Renal cortical epithelial cell (primary cell): ENCODE data around the gene FAM162B. TPM values are rescaled to one million over a fixed set of nuclear protein-coding genes. Genes with fewer than 3 reads are reported as not detected.
"Not testable (repeated sequence)": the region's sequence is repeated elsewhere in the genome, so short reads cannot be mapped to it uniquely, and the experiment has no call there.

Source experiments
- DNase-seq: peaks from one replicate; pipeline ENCODE4 v3.0.0-alpha.2; 2011; ENCODE audit warnings: low read depth
- total RNA-seq: library from RNA; depleted of rRNA; stranded (reverse); fragments of >200 nt; gene quantifications from 2 replicates; pipeline ENCODE4 v1.2.3, GENCODE V29; 2014

The FAM162B gene
- total RNA-seq = not detected in 2 replicates

DNA sequence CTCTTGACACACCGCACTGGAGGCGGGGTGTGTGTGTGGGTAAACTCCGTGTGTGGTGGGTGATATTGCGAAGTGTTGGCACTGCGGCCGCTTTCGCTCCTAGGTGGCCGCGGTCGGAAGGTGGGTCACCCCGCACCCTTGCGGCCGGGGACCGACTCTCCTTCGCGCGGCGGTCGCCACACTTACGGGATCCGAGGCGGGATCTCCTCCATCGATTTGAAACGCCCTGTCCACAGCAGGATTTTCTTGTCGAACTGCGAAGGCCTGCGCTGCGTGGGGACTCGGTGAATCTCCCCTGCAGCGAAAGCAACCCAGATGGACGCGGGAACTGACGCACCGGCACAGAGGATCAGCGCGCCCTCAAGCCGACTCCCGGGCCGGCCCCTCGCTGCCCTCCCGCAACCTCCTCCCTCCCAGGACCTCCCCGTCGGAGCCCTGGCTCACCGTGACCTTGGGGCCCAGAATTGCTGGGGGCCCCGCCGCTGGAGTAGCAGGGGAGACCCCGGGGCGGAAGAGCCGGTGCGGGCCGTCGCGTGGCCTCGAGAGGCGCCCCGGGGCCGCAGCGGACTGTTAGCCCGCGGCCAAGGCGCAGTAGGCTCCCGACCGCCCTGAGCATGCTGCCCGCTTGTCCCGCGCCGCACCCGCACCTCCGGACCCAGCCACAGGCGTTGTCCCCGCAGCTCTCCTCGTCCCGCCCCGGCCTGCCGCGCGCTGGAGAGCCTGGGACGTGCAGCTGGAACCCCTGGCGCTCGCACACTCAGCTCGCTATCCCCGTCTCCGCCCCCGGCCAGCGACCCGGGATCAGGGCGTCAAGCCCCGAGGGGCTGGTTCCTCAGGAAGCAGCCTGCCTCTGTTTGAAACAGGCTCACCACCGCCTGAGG is at the start of gene FAM162B:
Gene FAM162B, minus strand, starts transcription at position 759 of the 881 bp plus-strand sequence. Its CDS starts 143 bp downstream, at position 616.
- DNase-seq = no peak

- no peak for DNase-seq
Observed at GRCh38 chr6:116812051-116812650, 46.6 kb upstream of the FAM162B start.

DNA sequence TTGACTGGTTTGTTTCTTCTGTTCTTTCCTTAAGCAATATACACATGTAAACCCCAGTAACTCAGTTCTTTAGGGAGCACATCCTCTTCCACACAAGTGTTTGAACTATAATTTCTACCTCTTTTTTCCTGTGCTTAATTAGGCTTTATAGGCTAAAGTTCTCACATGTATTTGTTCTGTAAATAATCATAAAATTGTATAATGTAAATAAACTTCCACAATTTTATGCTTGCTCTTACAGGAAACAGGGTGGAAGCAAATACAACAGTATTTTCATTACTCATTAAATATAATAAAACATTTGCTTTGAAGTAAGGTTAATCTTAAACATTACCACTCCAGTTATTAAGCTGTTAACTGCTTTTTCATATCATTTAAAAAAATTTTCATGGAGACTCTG is 36.5 kb upstream of the FAM162B start:
- DNase-seq = no peak

- no peak for DNase-seq
Observed at GRCh38 chr6:116799945-116800344, 34.4 kb upstream of the FAM162B start.

DNA sequence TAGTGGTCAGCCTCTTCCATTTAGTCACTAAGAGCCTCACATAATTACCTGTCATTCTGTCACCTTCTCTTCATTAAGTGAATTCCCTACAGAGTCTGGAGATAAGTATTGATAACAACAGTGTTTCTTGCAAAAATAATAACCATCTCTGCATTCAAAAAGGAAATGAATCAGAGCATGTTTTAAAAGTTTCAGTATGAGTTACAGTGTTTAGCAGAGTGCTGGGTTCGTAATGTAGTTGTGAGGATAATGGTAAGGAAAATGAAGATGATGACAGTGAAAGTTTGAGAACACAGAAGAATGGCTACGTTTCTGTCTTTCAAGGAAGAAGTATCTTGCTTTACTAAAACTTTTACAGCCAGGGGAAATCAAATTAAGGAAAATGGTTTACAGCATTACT is 32.1 kb upstream of the FAM162B start:
- DNase-seq = no peak

DNA sequence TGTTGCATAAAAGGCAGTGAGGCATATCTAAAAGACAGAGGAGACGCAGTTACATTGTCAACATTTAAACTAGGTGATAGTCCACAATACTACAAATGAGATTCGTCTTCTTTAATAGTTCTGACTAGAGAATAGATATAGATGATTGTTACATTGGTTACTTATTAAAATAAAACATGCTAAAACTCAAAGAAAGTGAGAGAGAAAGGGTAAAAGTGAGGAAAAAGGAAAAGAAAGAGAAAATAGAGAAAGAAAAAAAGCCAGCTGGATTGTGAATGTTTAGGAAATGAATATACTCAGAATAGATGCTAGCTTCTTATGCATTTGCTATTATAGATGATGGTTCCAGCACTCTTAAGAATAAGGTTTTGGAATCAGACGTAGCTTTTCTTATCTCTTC is 27.7 kb upstream of the FAM162B start:
- no peak for DNase-seq

- peak; percentile 37 for DNase-seq
Observed at GRCh38 chr6:116783852-116784251, 18.3 kb upstream of the FAM162B start.

DNA sequence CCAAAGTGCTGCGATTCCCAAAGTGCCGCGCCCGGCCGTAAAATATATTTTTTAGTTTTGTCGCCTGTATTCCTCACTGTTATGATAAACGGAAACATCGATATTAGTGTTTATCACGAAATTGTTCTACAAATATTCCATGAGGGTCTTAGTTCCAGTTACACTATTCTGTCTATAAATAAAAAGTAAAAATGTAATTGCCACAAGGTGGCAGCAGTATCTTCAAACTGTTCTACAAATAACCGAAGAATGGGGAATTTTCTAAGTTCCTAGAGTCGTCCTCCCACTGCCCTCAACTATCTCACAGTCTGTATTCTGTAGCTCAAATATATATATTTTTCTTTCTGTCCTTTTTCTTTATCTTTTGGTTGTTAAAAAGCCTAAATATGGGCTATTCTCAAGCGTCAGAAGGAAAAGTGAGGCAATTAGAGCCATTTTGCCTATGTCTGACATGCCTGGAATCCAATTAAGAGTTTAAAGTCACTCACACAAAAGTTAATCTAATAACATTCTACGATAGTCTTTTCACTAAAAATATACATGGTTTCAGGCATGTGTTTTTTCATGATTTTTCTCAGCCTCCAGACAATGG is 14.2 kb upstream of the FAM162B start:
- DNase-seq = peak; percentile 59

- DNase-seq = no peak
Observed at GRCh38 chr6:116773886-116774285, 8.4 kb upstream of the FAM162B start.

DNA sequence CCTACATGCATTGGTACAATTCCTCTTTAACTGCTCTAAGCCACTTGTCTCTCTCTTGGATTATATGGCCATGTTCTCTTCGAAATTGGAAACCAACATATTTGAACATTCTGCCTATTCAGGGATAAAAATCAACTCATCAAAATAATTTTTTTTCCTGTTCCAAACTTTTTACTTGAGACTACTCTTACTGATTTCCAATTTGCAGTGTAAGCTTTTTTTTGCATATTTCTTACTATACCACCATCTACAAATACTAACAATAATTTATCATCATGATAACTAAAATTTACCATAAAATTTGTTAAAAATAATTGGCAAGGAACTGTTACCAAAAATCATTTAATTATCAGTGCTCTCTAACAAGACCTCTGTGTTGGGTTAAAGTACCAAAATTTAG is 6.9 kb upstream of the FAM162B start:
- DNase-seq = no peak

DNA sequence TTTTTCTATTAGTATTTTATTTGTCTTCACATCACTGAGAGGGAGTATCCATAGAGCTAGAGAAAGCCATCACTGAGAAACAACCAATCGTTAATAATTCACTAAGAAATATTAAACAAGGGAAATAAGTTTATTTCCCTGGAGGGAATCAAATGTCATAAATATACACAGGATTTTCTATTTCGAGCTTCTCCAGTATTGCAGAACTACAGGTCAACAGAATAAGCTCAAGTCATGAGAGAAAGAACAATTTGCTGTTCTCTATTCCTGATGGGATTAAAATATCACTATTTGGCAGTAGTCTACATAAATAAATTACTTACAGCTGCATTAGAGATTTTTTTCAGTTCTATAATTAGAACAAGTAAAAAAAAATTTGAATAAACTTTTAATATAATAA is 2.2 kb upstream of the FAM162B start:
- DNase-seq = no peak

DNA sequence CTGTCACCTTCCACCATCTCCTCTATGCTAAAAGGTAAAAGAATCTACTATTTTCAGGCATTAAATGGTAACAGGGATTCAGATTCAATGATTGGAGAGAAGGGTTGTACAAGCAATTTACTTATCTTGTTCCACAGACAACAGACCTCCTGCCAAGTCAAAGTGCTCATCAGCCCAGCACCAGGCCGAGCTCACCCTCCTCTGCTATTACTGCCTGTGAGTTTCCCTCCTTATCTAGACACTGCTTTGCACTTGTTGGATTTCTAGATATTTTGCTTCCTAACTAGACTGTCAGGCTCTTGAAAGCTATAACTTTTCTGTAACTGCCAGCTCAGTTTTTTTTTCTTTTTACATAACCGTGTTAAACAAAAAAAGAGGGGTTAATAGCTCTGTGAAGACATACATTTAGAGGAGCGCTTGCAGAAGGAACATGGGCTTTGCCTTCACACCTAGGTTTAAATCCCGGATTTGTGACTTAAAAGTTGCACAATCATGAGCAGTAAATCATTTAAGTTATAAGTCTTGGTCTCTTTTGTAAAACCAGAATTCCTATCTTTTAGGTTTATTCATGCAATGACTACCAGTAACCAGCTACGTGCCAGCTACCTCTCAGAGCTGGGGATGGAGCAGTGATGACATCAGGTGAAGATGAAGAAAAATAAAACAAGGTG is 1.1 kb upstream of the FAM162B start:
- no peak for DNase-seq

DNA sequence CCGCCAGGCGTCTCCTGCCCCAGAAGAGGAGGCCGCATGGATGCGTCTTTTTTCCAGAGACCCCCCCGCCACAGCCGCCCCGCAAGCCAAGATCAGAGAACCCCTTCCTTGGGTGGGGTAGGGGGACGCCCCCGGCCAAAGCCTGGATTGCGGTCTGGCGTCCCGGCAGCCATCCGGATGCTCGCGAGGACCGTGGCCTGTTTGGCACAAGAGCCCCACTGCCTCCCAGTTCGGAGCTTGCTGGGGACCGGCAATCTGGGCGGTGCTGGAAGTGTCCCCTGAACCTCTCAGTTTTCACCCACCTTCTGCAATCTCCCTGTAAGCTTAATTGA is 924 bp downstream of the FAM162B start:
- no peak for DNase-seq

DNA sequence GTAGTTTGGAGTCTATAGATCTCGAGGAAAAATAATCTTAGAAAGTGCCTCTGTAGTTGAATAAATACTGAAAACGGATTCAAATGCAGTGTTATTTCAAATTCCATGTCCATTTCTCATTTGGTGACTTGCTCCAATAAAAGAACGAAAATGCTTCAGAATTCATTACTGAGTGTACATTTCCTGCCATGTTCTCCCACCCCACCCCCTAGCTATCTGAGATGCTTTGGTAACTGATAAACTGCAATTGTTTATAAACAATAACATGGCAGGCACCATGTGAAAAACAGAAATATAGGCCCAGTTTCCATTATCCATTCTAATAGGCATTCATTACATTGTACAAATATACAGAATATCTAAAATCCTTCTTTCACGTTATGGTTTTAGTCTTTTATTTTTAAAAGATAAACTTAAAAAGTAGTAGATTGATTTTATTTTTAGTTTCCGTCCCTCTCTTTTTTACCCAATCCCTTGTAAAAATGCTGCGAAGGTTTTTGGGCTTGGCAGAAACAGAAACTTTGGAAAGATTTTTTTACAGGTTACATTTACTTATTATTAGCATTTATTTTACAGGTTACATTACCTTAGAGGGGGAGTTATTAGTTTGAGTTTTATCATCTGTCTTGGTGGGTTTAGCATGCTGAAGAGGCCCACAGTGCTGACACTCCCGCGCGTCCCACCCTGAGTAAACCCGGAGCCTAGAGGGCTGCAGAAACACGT is 1.5 kb downstream of the FAM162B start:
- DNase-seq = no peak

- DNase-seq = no peak
Observed at GRCh38 chr6:116763048-116763447, 2.5 kb downstream of the FAM162B start.

GRCh38 chr6:116762235-116762634 is 3.3 kb downstream of the FAM162B start:
- DNase-seq = no peak

GRCh38 chr6:116761779-116762178 is 3.7 kb downstream of the FAM162B start:
- no peak for DNase-seq

- DNase-seq = no peak
Observed at GRCh38 chr6:116745176-116745575, 20.3 kb downstream of the FAM162B start.

GRCh38 chr6:116741571-116741970 is 23.9 kb downstream of the FAM162B start:
- no peak for DNase-seq

- not testable (repeated sequence) for DNase-seq
Observed at GRCh38 chr6:116740486-116740885, 25.0 kb downstream of the FAM162B start.

GRCh38 chr6:116737004-116737403 is 28.5 kb downstream of the FAM162B start:
- no peak for DNase-seq

DNA sequence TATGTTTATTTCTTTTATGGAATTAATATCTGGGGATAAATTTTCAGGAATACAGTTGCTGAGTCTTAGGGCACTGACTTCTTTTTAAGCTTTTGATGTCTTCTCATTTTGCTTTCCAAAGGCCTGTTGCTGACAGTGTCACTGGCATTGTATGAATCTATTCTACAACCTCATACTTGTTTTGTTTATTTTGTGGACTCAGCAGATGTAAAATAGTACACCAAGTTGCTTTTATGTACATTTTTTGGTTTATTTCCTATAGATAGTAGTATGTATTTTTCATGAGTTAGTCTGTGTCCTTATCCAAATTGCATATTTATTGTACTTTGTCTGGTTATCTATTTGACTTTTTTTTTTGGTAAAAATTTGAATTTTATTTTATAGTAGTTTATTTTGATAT is 35.0 kb downstream of the FAM162B start:
- no peak for DNase-seq
